GM19099 (cell line): ENCODE data around the gene SNX2.

Experiments
- POLR2A ChIP-seq: IDR thresholded peaks from 3 replicates; pipeline ENCODE4 v1.6.1; 2011; ENCODE audit warnings: low read depth; ENCODE audit not compliant: insufficient read length; ENCODE audit errors: extremely low read depth

SNX2 gene

DNA sequence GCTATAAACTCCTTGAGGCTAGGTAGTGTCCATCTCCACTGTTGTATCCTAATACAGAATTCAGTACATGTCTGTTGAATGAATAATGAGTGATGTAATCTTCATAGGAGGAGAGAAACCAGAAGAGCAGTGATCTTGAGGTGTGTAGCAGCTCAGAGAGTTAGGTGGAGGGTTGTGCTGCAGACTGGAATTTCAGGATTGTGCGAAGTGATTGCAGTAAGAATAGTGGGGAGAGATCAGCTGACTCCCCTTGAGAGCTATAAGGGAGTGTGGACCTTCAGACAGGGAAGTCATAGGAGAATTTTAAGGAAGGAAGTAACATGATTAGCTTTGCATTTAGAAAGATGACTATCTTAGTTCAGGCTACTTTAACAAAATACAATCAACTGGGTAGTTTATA lies 74.9 kb downstream of the SNX2 start:
- no peak for TF ChIP-seq POLR2A

DNA sequence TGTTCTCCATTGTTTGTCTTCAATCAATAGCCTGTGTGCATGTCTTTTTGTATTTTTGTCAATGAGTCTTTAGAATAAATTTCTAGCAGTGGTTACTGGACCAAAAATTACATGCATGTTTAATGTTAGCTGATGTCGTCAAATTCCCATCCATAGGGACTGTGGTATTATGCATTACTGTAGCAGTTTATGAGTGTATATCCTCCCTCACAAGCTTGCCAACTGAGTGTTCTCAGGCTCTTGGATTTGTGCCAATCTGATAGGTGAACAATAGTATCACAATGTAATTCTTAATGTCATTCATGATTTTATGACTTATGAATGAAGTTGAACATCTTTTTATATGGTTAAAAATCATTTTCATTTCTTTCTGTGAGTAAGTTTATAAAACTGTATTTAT lies 83.6 kb downstream of the SNX2 start:
- TF ChIP-seq POLR2A = no peak

DNA sequence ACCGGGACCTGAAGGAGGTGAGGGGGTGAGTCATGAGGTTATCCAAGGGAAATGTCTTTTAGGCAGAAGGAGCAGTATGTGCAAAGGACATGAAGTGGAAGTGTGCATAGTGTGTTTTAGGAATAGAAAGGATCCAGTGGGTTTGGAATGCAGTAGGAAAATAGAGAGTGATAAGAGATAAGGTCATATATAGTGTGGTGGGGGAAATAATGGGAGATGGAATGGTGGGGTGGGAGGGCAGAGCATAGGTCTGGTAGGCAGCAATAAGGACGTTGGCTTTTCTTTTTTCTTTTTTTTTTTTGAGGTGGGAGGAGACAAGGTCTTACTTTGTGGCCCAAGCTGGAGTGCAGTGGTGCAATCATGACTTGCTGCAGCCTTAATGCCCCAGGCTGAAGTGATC lies 88.4 kb downstream of the SNX2 start:
- TF ChIP-seq POLR2A = no peak

DNA sequence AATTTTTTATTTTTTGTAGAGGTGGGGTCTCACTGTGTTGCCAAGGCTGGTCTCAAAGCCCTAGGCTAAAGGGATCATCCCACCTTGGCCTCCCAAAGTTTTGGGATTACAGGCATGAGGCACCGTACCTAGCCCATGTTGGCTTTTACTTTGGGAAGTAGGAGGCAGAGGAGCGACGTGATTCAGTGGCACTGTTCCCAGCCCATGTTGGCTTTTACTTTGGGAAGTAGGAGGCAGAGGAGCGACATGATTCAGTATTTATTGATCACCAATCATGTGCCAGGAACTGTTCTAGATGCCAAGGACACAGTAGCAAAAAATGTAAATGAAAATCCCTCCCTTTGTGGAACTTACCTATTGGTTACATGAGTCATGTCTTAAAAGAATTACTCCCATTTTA lies 88.8 kb downstream of the SNX2 start:
- no peak for TF ChIP-seq POLR2A

DNA sequence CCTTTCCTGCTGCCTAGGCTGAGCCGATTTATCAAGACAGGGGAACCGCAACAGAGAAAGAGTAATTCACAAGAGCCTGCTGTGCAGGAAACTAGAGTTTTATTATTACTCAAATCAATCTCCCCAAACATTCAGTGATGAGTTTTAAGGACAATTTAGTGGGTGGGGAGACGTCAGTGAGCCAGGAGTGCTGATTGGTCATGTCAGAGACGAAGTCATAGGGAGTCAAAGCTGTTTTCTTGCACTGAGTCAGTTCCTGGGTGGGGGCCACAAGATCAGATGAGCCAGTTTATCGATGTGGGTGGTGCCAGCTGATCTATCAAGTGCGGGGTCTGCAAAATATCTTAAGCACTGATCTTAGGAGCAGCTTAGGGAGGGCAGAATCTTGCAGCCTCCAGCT lies 89.5 kb downstream of the SNX2 start:
- TF ChIP-seq POLR2A = no peak

DNA sequence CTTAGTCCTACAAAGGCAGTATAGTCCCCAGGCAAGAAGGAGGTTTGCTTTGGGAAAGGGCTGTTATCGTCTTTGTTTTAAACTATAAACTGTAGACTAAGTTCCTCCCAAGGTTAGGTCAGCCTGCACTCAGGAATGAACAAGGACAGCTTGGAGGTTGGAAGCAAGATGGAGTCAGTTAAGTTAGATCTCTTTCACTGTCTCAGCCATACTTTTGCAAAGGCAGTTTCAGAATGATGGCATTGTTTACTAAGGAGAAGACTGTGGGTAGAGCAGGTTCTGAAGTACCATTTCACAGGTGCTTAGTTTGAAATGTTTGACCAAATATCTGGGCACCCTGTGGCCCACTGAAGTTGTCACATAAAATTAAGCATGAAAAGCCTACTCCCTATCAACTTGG lies 90.0 kb downstream of the SNX2 start:
- TF ChIP-seq POLR2A = no peak

DNA sequence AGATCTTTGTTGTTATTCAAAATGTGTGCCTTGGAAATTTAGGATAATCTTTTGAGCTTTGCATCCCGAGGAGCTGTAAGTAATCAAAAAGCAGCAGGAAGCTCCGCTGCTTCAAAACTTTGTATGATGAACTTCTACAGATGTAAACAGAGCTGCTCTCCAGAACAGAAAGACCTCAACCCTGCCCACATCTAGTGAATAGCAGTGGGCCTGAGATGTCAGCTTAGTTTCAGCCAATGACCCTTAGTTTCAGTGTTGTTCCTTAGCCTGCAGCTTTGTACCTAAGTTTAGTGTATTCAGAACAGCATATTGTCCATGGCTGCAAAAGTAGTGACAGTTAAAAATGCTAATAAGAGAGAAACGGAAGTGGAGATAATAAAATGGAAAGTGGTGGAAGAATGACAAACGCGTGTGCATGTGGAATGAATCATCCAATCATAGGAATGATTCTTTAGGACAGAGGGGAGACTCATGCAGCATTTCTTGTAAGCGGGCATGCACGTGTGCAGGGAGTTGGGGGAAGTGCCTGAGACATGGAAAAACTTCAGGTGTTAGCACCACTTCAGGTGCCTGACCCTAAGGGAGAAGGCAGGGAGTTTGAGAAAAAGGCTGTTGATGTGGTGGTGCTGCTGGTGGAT lies 95.5 kb downstream of the SNX2 start:
- TF ChIP-seq POLR2A = no peak

DNA sequence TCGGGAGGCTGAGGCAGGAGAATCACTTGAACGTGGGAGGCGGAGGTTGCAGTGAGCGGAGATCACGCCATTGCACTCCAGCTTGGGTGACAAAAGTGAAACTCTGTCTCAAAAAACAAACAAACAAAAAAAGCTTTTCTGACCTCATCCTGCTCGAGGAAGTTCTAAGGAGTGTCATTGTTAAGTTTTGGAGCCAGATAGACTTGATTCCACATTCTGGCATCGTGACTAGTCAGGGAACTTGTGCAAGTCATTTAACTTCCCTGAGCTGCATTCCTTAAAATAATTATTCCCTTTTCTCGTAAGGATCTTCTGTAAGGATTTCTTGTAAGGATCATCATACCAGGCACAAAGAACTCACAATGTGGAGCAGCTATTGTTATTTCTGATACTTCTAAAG lies 96.8 kb downstream of the SNX2 start:
- TF ChIP-seq POLR2A = no peak

DNA sequence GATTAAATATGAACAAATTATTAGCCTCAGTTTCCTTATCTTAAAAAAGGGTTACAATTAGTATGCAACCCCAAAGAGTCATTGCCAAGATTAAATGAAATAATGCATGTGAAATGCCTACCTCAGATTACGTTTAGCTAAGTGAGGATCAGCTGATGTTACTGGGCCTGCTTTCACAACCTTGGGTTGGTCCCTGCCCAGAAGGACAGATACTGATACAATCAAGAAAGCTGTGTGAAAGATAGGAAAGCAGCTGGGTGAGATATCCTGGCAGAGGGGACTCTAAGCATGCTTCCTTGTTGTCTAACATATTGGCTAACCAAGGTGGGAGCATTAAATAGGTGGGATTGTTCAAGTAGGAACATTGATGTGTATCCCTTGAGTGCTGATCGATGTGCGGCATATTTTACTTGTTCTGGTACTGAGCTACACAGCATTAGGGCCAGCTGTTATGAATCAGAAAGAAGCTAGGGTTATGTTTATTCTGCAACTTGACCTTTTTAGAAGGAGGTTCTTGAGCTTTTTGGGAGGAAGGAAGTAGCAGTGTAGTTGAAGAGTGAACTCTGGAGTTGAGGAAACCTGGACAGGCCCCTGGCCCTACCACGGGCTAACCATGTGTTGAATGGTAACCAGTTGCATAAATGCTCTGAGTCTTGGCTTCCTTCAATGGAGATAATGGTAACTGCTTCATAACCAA lies 99.4 kb downstream of the SNX2 start:
- no peak for TF ChIP-seq POLR2A

DNA sequence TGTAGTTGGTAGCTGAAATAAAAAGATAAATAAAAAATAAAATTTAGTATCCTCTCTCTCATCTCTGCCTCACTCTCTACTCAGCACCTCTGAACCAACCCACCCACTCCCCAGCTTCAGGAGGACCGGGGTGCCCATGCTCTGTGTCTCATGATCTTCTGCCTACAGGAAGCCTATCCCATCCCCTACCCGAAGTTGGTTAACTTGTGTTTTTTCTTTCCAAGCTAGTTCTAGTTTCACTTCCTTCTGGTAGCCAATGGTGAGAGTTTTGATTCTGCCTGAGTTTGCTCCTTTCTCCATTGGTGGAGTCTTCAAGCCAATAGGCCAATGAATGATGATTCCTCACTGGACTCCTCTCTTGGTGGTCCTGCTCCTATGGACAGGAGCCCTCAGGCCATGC lies 102.6 kb downstream of the SNX2 start:
- no peak for TF ChIP-seq POLR2A

DNA sequence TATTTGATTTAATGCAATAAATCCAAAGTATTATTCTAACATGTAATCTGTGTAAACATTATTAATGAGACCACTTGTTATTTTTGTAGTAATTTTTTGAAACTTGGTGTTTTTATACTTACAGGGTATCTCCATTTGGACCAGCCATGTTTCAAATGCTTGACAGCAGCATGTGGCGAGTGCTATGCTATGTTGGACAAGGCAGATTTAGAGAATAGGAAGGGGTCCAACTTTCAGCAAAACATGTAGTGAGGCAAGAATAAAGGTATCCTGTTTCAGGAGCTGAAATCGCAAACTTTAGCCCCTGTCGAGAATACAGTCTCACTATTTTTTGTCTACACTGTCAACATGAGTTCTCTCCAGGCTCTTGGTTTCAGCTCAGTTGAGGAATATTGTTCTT lies 104.2 kb downstream of the SNX2 start:
- no peak for TF ChIP-seq POLR2A
